Loucy (cell line): Measurements from ENCODE around the gene PDS5B.
"Not testable (repeated sequence)": the region's sequence is repeated elsewhere in the genome, so short reads cannot be mapped to it uniquely, and the experiment has no call there.

ENCODE experiments used
- H2AFZ ChIP-seq: fragments of 200-600 bp; sonication (generic); 2 replicates; pipeline ENCODE4 v1.6.0; 2016; ENCODE audit warnings: antibody characterized with exemption, mild to moderate bottlenecking, low read length, moderate library complexity
- H3F3A ChIP-seq: fragments of 200-600 bp; 2 replicates; pipeline ENCODE4 v1.6.0; 2016; ENCODE audit warnings: antibody characterized with exemption, low read depth, mild to moderate bottlenecking
- H3K27me3 ChIP-seq: fragments of 200-600 bp; sonication (generic); 2 replicates; pipeline ENCODE4 v1.6.1; 2014; ENCODE audit warnings: low read length, mild to moderate bottlenecking; ENCODE audit not compliant: insufficient read depth, poor library complexity, severe bottlenecking
- H3K36me3 ChIP-seq: fragments of 200-600 bp; sonication (generic); 2 replicates; pipeline ENCODE4 v1.6.1; 2016; ENCODE audit warnings: low read length; ENCODE audit not compliant: insufficient read depth
- H3K4me1 ChIP-seq: fragments of 200-600 bp; sonication (generic); 2 replicates; pipeline ENCODE4 v1.5.1; 2014; ENCODE audit warnings: low read length, mild to moderate bottlenecking; ENCODE audit not compliant: insufficient read depth, poor library complexity, severe bottlenecking
- H3K4me2 ChIP-seq: fragments of 200-600 bp; sonication (generic); 2 replicates; pipeline ENCODE4 v1.6.0; 2014; ENCODE audit warnings: antibody characterized with exemption, low read length, low read depth, mild to moderate bottlenecking; ENCODE audit not compliant: poor library complexity, severe bottlenecking
- H3K4me3 ChIP-seq: fragments of 200-600 bp; sonication (generic); 2 replicates; pipeline ENCODE4 v1.5.1; 2014; ENCODE audit warnings: low read length, mild to moderate bottlenecking, mixed read lengths; ENCODE audit not compliant: poor library complexity, severe bottlenecking
- H3K79me2 ChIP-seq: fragments of 200-600 bp; sonication (generic); 2 replicates; pipeline ENCODE4 v1.6.1; 2014; ENCODE audit warnings: low read length; ENCODE audit not compliant: insufficient read depth
- H3K9ac ChIP-seq: fragments of 200-600 bp; sonication (generic); 2 replicates; pipeline ENCODE4 v1.6.0; 2014; ENCODE audit warnings: mild to moderate bottlenecking, low read depth, low read length, moderate library complexity; ENCODE audit not compliant: poor library complexity, severe bottlenecking
- H3K9me2 ChIP-seq: fragments of 200-600 bp; sonication (generic); replicated peaks from 2 replicates; pipeline ENCODE4 v1.6.1; 2016; ENCODE audit warnings: low read depth, low read length, mixed read lengths
- H3K9me3 ChIP-seq: fragments of 200-600 bp; sonication (generic); 2 replicates; pipeline ENCODE4 v1.6.1; 2014; ENCODE audit warnings: mild to moderate bottlenecking, antibody characterized with exemption, low read length, low read depth; ENCODE audit not compliant: insufficient read depth
- H4K20me1 ChIP-seq: fragments of 200-600 bp; sonication (generic); 2 replicates; pipeline ENCODE4 v1.6.0; 2014; ENCODE audit warnings: antibody characterized with exemption, low read length, mild to moderate bottlenecking; ENCODE audit not compliant: insufficient read depth, poor library complexity, severe bottlenecking
- EZH2phosphoT487 ChIP-seq: fragments of 200-600 bp; IDR thresholded peaks from 2 replicates; pipeline ENCODE4 v1.6.1; 2018; ENCODE audit warnings: antibody characterized with exemption, mild to moderate bottlenecking, moderate library complexity, borderline replicate concordance
- TF ChIP-seq, protein P1 (sequence below): fragments of 200-600 bp; sonication (generic); conservative IDR thresholded peaks from 2 replicates; pipeline ENCODE4 v1.5.1; 2014; ENCODE audit warnings: mild to moderate bottlenecking, antibody characterized with exemption, low read length

Gene PDS5B

GRCh38 chr13:32555613-32556012 lies 30.6 kb upstream of the PDS5B start:
- Histone ChIP-seq H3K36me3 (no peaks in the 10 kb centered on the region), H3K27me3 (no peaks in the 10 kb centered on the region), H3F3A (no peaks in the 10 kb centered on the region)

DNA sequence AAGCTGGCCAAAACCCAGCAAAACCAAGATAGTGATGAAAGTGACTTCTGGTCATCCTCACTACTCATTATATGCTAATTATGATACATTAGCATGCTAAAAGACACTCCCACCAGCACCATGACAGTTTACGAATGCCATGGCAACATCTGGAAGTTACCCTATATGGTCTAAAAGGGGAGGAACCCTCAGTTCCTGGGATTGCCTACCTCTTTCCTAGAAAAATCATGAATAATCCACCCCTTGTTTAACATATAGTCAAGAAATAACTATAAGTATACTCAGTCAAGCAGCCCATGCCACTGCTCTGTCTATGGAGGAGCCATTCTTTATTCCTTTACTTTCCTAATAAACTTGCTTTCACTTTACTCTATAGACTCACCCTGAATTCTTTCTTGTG lies 25.4 kb upstream of the PDS5B start:
- not testable (repeated sequence) for H3K36me3 ChIP-seq, H3K4me1 ChIP-seq, H3K79me2 ChIP-seq

More at GRCh38 chr13:32555613-32556012, 30.6 kb upstream of the PDS5B start:
- no peak overlapping the region for H3K4me2 ChIP-seq
- H3K79me2 ChIP-seq = no peaks in the 10 kb centered on the region
- no peak overlapping the region for H2AFZ ChIP-seq
- no peak overlapping the region for H3K9ac ChIP-seq
- H3K9me3 ChIP-seq = no peaks in the 10 kb centered on the region; the same call in 1 of the 2 replicates
- no peak for TF ChIP-seq EZH2phosphoT487
- TF ChIP-seq, protein P1, sequence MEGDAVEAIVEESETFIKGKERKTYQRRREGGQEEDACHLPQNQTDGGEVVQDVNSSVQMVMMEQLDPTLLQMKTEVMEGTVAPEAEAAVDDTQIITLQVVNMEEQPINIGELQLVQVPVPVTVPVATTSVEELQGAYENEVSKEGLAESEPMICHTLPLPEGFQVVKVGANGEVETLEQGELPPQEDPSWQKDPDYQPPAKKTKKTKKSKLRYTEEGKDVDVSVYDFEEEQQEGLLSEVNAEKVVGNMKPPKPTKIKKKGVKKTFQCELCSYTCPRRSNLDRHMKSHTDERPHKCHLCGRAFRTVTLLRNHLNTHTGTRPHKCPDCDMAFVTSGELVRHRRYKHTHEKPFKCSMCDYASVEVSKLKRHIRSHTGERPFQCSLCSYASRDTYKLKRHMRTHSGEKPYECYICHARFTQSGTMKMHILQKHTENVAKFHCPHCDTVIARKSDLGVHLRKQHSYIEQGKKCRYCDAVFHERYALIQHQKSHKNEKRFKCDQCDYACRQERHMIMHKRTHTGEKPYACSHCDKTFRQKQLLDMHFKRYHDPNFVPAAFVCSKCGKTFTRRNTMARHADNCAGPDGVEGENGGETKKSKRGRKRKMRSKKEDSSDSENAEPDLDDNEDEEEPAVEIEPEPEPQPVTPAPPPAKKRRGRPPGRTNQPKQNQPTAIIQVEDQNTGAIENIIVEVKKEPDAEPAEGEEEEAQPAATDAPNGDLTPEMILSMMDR = no peak
- H4K20me1 ChIP-seq = no peaks in the 10 kb centered on the region
- H3K4me3 ChIP-seq = no peak overlapping the region
- no peaks in the 10 kb centered on the region for H3K4me1 ChIP-seq
- H3K9me2 ChIP-seq = no peaks in the 10 kb centered on the region

DNA sequence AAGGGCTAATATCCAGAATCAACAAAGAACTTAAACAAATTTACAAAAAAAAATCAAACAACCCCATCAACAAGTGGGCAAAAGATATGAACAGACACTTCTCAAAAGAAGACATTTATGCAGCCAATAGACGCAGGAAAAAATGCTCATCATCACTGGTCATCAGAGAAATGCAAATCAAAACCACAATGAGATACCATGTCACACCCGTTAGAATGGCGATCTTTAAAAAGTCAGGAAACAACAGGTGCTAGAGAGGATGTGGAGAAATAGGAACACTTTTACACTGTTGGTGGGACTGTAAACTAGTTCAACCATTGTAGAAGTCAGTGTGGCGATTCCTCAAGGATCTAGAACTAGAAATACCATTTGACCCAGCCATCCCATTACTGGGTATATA lies 10.6 kb upstream of the PDS5B start:
- not testable (repeated sequence) for H3K79me2 ChIP-seq, H3K9ac ChIP-seq, H3F3A ChIP-seq, H3K36me3 ChIP-seq, H3K9me3 ChIP-seq, H3K27me3 ChIP-seq, H4K20me1 ChIP-seq, H3K4me3 ChIP-seq, H3K4me1 ChIP-seq, H3K9me2 ChIP-seq, H2AFZ ChIP-seq, H3K4me2 ChIP-seq

More for the DNA sequence above, 25.4 kb upstream of the PDS5B start:
- not testable (repeated sequence) for H4K20me1 ChIP-seq, H3F3A ChIP-seq, H3K9ac ChIP-seq, H3K27me3 ChIP-seq, H3K9me2 ChIP-seq, H2AFZ ChIP-seq, H3K4me2 ChIP-seq, H3K4me3 ChIP-seq, H3K9me3 ChIP-seq

- TF ChIP-seq EZH2phosphoT487 = no peak
- TF ChIP-seq, protein P1 = no peak
- no peaks in the 10 kb centered on the region for H4K20me1 ChIP-seq
- H3K79me2 ChIP-seq = no peaks in the 10 kb centered on the region
- H3K4me3 ChIP-seq = no peak overlapping the region
- H3K36me3 ChIP-seq = no peaks in the 10 kb centered on the region
- no peaks in the 10 kb centered on the region for H3K9me2 ChIP-seq
- H3F3A ChIP-seq = no peaks in the 10 kb centered on the region
- H3K4me1 ChIP-seq = no peaks in the 10 kb centered on the region
- H3K4me2 ChIP-seq = no peak overlapping the region
- H3K9ac ChIP-seq = no peak overlapping the region
- no peak overlapping the region for H2AFZ ChIP-seq
- H3K9me3 ChIP-seq = no peaks in the 10 kb centered on the region
- H3K27me3 ChIP-seq = no peaks in the 10 kb centered on the region
Observed at GRCh38 chr13:32577032-32577431, 9.2 kb upstream of the PDS5B start.
